HCT116 (cell line): Measurements from ENCODE around the gene TSC22D4. TPM values are rescaled to one million over a fixed set of nuclear protein-coding genes. Genes with fewer than 3 reads are reported as not detected.

ENCODE experiments used
- ATAC-seq: fragments of 200-7000 bp; cut with Tn5 transposase; 2 replicates; pipeline ENCODE4 v1.9.1; 2020; ENCODE audit warnings: mild to moderate bottlenecking, moderate library complexity
- BruUV-seq: library from RNA; stranded (reverse); fragments of 400-500 nt; replicated peaks from 2 replicates; lab custom pipeline; 2021; lab: Mats Ljungman, UMichigan
- CTCF ChIA-PET: fragments of 300-600 bp; sonication (Branson Sonifier 250); formaldehyde crosslinking; loops from one replicate; lab custom pipeline; 2021; ENCODE audit warnings: antibody characterized with exemption; lab: Charles Lee
- POLR2A ChIA-PET: fragments of 300-600, 350-600 bp; sonication (Branson Sonifier 250); formaldehyde crosslinking; loops from one replicate; lab custom pipeline; 2021; ENCODE audit warnings: antibody characterized with exemption; lab: Charles Lee
- RAD21 ChIA-PET, 2 experiments: fragments of 300-600 bp; sonication (Branson Sonifier 250); formaldehyde crosslinking; loops; one replicate each; lab custom pipeline; 2023; ENCODE audit warnings: low total read pairs in 2 of 2; ENCODE audit not compliant: uncharacterized antibody in 2 of 2, unreplicated experiment in 2 of 2, low non-redundant PET in 1 of 2; lab: Charles Lee
- DNase-seq: peaks from one replicate; pipeline ENCODE4 v3.0.0-alpha.2; 2010; ENCODE audit warnings: low read depth, low spot score
- H2AFZ ChIP-seq: fragments of 200-600 bp; shearing (Covaris generic), sonication (generic); 2 replicates; pipeline ENCODE4 v1.6.1; 2017; ENCODE audit warnings: low read depth, mixed run types, mixed read lengths, antibody characterized with exemption, low read length; ENCODE audit not compliant: poor library complexity, severe bottlenecking
- H3K27ac ChIP-seq: 2 replicates; pipeline ENCODE4 v1.5.1; 2012; ENCODE audit warnings: low read depth, low read length
- H3K27me3 ChIP-seq: fragments of 200-600 bp; sonication (generic); 2 replicates; pipeline ENCODE4 v1.6.1; 2016; ENCODE audit warnings: mixed run types, low read length, mixed read lengths; ENCODE audit not compliant: insufficient read depth
- H3K36me3 ChIP-seq, 2 experiments: fragments of 200-500 bp in 1 of 2; fragments of 200-600 bp in 1 of 2; sonication (Bioruptor generic) in 1 of 2; sonication (generic) in 1 of 2; 2 replicates each; pipeline versions ENCODE4 v1.5.1 to v1.6.1; 2014 to 2016; ENCODE audit warnings: low read length in 2 of 2, inconsistent platforms in 1 of 2, mixed read lengths in 1 of 2, mixed run types in 1 of 2; ENCODE audit not compliant: insufficient read depth in 2 of 2, control insufficient read depth in 1 of 2
- H3K4me1 ChIP-seq, 2 experiments: fragments of 200-600 bp in 1 of 2; sonication (generic) in 1 of 2; 2 replicates each; pipeline versions ENCODE4 v1.5.1 to v1.6.1; 2012 to 2017; ENCODE audit warnings: low read length in 2 of 2, inconsistent platforms in 1 of 2, mild to moderate bottlenecking in 1 of 2, mixed read lengths in 1 of 2, mixed run types in 1 of 2, moderate library complexity in 1 of 2; ENCODE audit not compliant: insufficient read depth in 2 of 2, control insufficient read depth in 1 of 2
- H3K4me2 ChIP-seq: fragments of 200-600 bp; sonication (generic); 2 replicates; pipeline ENCODE4 v1.6.1; 2017; ENCODE audit warnings: mixed run types, low read length, mixed read lengths
- H3K4me3 ChIP-seq, 2 experiments: fragments of 200-600 bp in 1 of 2; sonication (generic) in 1 of 2; replicated peaks in 1 of 2; 2 replicates each; pipeline ENCODE4 v1.5.1; 2011 to 2016; ENCODE audit warnings: low read length in 2 of 2, control low read depth in 1 of 2, low read depth in 1 of 2, mild to moderate bottlenecking in 1 of 2, mixed read lengths in 1 of 2, mixed run types in 1 of 2
- H3K79me2 ChIP-seq: fragments of 200-600 bp; sonication (generic); 2 replicates; pipeline ENCODE4 v1.6.1; 2017; ENCODE audit warnings: mild to moderate bottlenecking, mixed run types, low read length, moderate library complexity, mixed read lengths; ENCODE audit not compliant: insufficient read depth
- H3K9ac ChIP-seq: fragments of 200-600 bp; sonication (generic); 2 replicates; pipeline ENCODE4 v1.6.1; 2016; ENCODE audit warnings: low read length, mixed read lengths
- H3K9me2 ChIP-seq: fragments of 200-600 bp; sonication (generic), shearing (Covaris generic); 2 replicates; pipeline ENCODE4 v1.6.1; 2017; ENCODE audit warnings: mixed run types, mild to moderate bottlenecking, moderate library complexity; ENCODE audit not compliant: insufficient read depth
- H3K9me3 ChIP-seq, 2 experiments: fragments of 200-500 bp in 1 of 2; fragments of 200-600 bp in 1 of 2; sonication (Bioruptor generic) in 1 of 2; sonication (generic) in 1 of 2; 2 replicates each; pipeline ENCODE4 v1.6.1; 2014 to 2017; ENCODE audit warnings: low read length in 2 of 2, mixed read lengths in 2 of 2, inconsistent platforms in 1 of 2, low read depth in 1 of 2, mild to moderate bottlenecking in 1 of 2, mixed run types in 1 of 2, moderate library complexity in 1 of 2; ENCODE audit not compliant: control insufficient read depth in 1 of 2, insufficient read depth in 1 of 2
- H4K20me1 ChIP-seq: fragments of 200-600 bp; sonication (generic), shearing (Covaris generic); 2 replicates; pipeline ENCODE4 v1.6.1; 2017; ENCODE audit warnings: mixed run types, mild to moderate bottlenecking, moderate library complexity; ENCODE audit not compliant: insufficient read depth
- CBX3 ChIP-seq: IDR thresholded peaks from 2 replicates; pipeline ENCODE4 v1.6.1; 2012; ENCODE audit warnings: low read depth
- EZH2 ChIP-seq: fragments of 200-600 bp; sonication (generic); IDR thresholded peaks from 2 replicates; pipeline ENCODE4 v1.6.1; 2017; ENCODE audit warnings: antibody characterized with exemption, mixed run types
- JUND ChIP-seq: IDR thresholded peaks from 2 replicates; pipeline ENCODE4 v1.6.1; 2012
- MAX ChIP-seq: IDR thresholded peaks from 2 replicates; pipeline ENCODE4 v1.6.1; 2012
- POLR2A ChIP-seq: IDR thresholded peaks from 2 replicates; pipeline ENCODE4 v1.7.0; 2011; ENCODE audit warnings: borderline replicate concordance; ENCODE audit not compliant: insufficient read depth, insufficient read length; ENCODE audit errors: extremely low read depth
- POLR2AphosphoS5 ChIP-seq: IDR thresholded peaks from 2 replicates; pipeline ENCODE4 v1.6.1; 2011; ENCODE audit warnings: mild to moderate bottlenecking, low read depth, low read length, moderate library complexity
- REST ChIP-seq: IDR thresholded peaks from 2 replicates; pipeline ENCODE4 v1.6.1; 2012; ENCODE audit warnings: low read depth
- SP1 ChIP-seq: IDR thresholded peaks from 2 replicates; pipeline ENCODE4 v1.6.1; 2012; ENCODE audit warnings: low read depth
- TCF7L2 ChIP-seq: IDR thresholded peaks from 2 replicates; pipeline ENCODE4 v1.7.0; 2011; ENCODE audit warnings: borderline replicate concordance, inconsistent platforms; ENCODE audit not compliant: insufficient read depth, insufficient read length; ENCODE audit errors: extremely low read depth
- YY1 ChIP-seq: IDR thresholded peaks from 2 replicates; pipeline ENCODE4 v1.6.1; 2011; ENCODE audit warnings: low read length, low read depth, moderate library complexity, mild to moderate bottlenecking; ENCODE audit not compliant: insufficient replicate concordance; ENCODE audit errors: extremely low read depth
- ZBTB33 ChIP-seq: IDR thresholded peaks from 2 replicates; pipeline ENCODE4 v1.6.1; 2011; ENCODE audit warnings: mild to moderate bottlenecking, low read length, moderate library complexity; ENCODE audit not compliant: insufficient replicate concordance; ENCODE audit errors: extremely low read depth
- ZFX ChIP-seq: fragments of 450-650 bp; IDR thresholded peaks from 2 replicates; pipeline ENCODE4 v1.6.1; 2017
- ZNF274 ChIP-seq: fragments of 200-500 bp; sonication (Bioruptor generic); IDR thresholded peaks from 2 replicates; pipeline ENCODE4 v1.6.1; 2014; ENCODE audit warnings: mild to moderate bottlenecking, low read depth, low read length, inconsistent platforms
- intact Hi-C: fragments of 100-400 bp; cut with micrococcal nuclease; formaldehyde crosslinking; loops from 2 replicates; pipeline ENCODE4 v1.10.0; 2022
- total RNA-seq: library from RNA; stranded (reverse); gene quantifications from one replicate; pipeline ENCODE4 v1.2.1, GENCODE V29; 2021; ENCODE audit not compliant: unreplicated experiment

Gene TSC22D4
- total RNA-seq, 1 experiment from 2014 or later: 36.9 TPM

- ChIA-PET POLR2A (no interaction called here), CTCF (interaction anchor here (3.3 kb wide), 1 partner anchor 81 kb away, joined by 14 read pairs; no protein-coding TSS in a partner anchor), RAD21 (no interaction called here)
- Histone ChIP-seq H3K27me3 (no peaks in the 10 kb centered on the region), H3K4me3 (peak overlapping the region; percentile 73 to 94), H3K36me3 (peaks cover 0 to 2% of the 10 kb centered on the region in 2 experiments; a peak in 1 of 4 replicates), H3K79me2 (peaks cover 6% of the 10 kb centered on the region; the same call in 1 of the 2 replicates), H4K20me1 (no peaks in the 10 kb centered on the region), H3K27ac (peak overlapping the region; percentile 83), H2AFZ (no peak overlapping the region), H3K9me2 (no peaks in the 10 kb centered on the region), H3K4me1 (peaks cover 10 to 26% of the 10 kb centered on the region in 2 experiments), H3K9me3 (no peaks in the 10 kb centered on the region), H3K9ac (peak overlapping the region; percentile 80), H3K4me2 (peak overlapping the region; percentile 81)
- no peak for ATAC-seq
- no TSS peak for BruUV-seq
- no peak for DNase-seq
- intact Hi-C loops: no loop called here
- no peak for TF ChIP-seq POLR2A
- TF ChIP-seq POLR2AphosphoS5: no peak
- no peak for TF ChIP-seq ZNF274
- no peak for TF ChIP-seq ZBTB33
- TF ChIP-seq TCF7L2: no peak
- TF ChIP-seq JUND: no peak
- no peak for TF ChIP-seq EZH2
- TF ChIP-seq REST: no peak
- TF ChIP-seq ZFX: no peak
- no peak for TF ChIP-seq SP1
- no peak for TF ChIP-seq CBX3
- TF ChIP-seq MAX: no peak
- TF ChIP-seq YY1: no peak
These were observed 1.1 kb downstream of the TSC22D4 start for GRCh38 chr7:100477871-100478267.
